HG02642 (cell line): ENCODE data around the gene DOCK4.

Source experiments
- ATAC-seq: cut with Tn5 transposase; IDR thresholded peaks from one replicate; pipeline ENCODE4 v1.9.1; 2021; ENCODE audit warnings: mild to moderate bottlenecking; ENCODE audit not compliant: unreplicated experiment, poor library complexity

Gene DOCK4

DNA sequence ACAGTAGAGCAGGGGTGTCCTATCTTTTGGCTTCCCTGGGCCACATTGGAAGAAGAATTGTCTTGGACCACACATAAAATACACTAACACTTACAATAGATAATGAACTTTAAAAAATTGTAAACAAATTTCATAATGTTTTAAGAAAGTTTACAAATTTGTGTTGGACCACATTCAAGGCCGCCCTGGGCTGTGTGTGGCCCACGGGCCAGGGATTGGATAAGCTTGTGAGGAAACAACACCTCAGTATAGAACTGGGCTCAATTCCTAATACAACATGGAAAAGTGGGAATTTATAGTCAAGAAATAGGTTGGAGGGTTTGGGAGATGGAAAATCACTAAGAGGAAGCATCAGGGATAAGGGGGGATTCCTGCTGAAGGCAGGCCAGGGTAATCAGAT lies 18.0 kb upstream of the DOCK4 start:
- ATAC-seq = no peak

DNA sequence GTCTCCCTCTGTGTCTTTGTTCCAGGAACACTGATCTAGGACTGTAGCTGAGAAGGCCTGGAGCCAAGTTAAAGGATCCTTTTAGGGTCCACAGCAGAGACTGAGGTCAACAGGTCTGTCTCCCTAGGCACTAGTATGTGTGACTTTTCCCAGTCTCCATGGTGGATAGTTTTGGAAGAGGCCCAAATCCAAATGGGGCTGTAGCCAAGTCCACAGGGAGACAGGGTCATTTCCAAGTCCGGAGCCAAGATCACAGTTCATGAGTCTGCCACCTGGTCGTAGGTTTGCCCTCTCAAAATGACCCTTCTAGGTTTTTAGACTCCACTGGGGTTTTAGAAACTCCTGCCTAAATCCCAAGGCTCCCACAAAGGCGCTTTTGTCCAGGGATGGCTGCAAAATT lies 17.1 kb upstream of the DOCK4 start:
- no peak for ATAC-seq

DNA sequence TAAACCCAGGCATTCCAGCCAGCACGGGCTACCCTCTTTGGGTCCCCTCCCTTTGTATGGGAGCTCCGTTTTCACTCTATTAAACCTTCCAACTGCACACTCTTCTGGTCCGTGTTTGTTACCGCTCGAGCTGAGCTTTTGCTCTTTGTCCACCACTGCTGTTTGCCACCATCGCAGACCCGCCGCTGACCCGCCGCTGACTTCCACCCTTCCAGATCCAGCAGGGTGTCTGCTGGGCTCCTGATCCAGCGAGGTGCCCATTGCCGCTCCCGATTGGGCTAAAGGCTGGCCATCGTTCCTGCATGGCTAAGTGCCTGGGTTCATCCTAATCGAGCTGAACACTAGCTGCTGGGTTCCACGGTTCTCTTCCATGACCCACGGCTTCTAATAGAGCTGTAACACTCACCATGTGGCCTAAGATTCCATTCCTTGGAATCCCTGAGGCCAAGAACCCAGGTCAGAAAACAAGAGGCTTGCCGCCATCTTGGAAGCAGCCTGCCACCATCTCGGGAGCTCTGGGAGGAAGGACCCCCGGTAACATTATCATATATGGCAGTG lies 14.8 kb upstream of the DOCK4 start:
- ATAC-seq = no peak

DNA sequence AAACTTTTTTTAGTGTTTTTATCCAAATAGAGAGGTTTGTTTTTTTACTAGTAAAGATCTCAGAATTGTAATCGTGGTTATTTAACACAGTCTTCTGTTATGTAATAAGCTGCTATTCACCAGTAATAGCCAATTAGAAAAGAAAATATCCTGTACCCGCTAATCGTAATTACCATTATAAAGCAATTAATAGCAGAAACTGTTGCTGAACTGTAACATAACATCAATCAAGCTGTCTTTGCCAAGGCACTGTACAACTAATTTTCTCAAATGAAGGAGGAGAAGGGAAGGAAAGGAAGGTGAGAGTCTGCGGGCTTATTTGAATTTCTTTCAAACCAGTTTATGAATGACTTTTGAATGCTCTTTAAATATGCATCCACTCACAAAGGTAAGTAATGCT lies 9.6 kb upstream of the DOCK4 start:
- no peak for ATAC-seq

DNA sequence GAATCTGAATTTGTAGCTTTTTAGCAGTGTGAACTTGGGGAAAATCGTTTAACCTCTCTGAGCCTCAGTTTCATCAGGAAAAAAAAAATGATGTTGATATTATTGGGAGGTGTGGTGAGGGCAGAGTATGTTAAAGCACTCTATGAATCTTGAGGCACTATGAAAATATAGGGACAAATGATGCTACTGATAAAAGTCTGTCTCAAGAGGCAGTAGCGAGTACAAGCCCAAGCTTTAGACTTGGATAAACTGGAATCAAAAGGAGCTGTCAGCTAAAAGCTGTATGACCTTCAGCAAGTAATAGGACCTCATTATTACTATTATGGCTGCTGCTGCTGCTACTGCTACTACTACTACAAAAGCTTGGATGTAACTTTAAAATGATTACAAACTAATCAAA lies 8.7 kb upstream of the DOCK4 start:
- no peak for ATAC-seq

DNA sequence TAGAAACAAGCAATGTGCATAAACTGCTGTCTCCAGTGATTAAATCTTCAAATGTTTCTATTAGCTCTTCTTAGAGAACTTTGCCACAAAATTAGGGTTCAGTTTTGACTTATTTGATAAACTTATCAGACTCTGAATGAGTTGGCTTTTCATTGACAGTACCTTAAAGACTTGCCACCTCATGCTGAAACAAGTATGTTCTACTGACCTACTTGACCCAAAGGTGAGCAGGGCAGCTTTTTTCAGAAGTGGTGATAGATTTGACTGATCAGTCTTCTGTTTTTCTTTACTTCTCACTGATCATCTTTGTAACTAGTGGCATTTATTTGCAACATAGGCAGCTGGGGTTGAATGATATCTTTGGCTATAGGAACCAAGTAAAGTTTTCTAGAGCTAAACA lies 8.1 kb upstream of the DOCK4 start:
- ATAC-seq = no peak

DNA sequence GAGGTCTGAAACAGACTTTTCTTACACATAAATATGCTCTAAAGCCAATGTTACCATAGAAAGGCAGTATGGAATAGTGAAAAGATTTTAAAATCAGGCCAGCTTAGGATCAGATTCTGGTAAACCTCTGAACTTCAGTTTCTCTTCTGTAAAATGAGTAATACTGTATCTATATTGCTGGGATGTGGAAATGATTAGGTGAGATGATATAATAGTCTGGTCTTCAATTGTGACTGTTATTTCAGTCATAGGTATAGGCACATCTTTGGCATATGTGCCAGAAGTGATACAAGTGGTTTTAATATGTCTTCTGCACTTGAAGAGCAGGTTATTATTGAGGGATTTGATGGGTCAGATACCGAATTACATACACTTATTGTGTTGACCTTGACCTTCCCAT lies 7.5 kb upstream of the DOCK4 start:
- ATAC-seq = no peak

DNA sequence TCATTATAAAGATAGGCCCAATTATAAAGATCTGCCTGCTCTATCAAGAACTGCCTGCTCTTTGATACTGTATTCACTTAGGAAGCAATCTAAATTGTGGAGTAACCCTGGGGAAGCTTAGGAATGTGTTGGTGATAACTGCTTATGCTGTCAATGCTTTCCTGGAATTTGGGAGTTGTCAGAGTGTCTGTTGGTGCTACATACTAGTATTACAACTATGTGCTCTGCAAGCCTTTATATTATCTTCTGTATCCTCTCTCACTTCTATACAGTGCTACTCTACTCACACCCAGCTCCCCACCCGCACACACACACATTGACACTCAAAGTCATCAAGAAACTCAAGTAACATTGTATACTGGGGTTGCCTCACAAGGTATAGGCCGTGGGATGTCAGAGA lies 6.4 kb upstream of the DOCK4 start:
- no peak for ATAC-seq

DNA sequence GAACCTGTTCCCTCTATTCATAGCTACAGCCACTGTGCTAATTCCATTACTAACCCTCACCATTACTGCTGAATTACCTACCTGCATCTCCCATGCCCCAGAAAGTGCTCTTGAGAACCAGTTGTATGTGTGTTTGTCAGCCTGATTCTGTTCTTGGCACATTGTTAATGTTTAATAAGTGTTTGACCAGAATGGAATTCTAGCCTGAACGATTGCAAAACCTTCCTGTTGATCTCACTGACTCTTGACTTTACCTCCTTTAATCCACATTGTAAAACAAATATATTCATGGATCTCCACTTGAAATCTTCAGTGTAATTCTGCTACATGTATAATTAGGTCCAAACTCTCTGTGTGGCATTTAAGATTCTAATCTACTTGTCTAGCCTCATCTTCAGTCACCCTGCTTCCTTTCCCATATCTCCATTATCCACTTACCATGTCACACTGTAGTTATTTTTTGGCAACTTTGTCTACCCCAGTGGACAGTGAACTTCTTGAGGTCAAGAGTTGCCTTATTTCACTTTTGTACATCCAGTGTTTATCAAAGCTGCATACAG lies 5.2 kb upstream of the DOCK4 start:
- no peak for ATAC-seq

DNA sequence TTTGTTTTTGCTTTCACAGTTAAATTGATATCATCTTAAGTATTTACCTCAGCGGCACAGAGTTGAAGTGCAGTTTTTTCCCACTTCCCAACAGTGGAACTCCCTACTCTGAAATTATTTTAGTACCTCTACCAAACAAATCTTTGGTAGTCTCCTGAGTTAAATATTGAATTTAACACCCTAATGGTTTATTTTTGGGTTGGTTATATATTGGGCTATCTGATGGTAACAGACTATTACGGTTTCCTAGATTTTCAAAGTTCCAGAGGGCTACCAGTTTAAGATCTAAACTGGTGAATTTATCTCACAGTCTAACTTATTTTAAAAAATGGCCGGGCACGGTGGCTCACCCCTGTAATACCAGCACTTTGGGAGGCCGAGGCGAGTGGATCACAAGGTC lies 1.6 kb upstream of the DOCK4 start:
- ATAC-seq = no peak

DNA sequence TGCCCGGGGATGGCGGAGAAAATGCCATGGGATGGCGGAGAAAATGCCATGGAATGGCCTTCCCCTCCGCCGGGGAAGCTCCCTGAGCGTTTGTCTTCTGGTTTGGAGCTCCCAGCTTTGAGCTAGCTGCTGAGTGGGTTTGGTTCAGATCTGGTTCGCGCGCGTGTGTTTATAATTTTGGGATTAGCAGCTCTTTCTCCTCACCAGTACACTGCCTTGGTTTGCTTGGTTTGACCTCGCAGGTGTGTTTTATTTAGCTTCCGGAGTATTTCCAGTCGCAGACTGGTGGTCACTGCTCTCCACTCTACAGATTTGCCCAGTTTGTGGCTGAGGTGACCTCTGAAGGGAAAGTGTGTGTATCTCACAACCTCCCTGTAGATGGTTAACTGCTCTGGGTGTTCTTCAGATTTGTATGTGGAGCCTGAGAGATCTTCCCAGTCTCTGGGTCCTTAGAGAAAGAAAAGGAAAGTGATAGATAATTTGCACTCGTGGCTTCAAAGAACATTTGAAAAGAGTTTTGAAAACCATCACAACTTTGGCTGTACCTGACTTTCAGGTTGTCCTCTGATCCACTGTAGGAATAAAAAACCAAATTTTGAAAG lies 893 bp upstream of the DOCK4 start:
- no peak for ATAC-seq

DNA sequence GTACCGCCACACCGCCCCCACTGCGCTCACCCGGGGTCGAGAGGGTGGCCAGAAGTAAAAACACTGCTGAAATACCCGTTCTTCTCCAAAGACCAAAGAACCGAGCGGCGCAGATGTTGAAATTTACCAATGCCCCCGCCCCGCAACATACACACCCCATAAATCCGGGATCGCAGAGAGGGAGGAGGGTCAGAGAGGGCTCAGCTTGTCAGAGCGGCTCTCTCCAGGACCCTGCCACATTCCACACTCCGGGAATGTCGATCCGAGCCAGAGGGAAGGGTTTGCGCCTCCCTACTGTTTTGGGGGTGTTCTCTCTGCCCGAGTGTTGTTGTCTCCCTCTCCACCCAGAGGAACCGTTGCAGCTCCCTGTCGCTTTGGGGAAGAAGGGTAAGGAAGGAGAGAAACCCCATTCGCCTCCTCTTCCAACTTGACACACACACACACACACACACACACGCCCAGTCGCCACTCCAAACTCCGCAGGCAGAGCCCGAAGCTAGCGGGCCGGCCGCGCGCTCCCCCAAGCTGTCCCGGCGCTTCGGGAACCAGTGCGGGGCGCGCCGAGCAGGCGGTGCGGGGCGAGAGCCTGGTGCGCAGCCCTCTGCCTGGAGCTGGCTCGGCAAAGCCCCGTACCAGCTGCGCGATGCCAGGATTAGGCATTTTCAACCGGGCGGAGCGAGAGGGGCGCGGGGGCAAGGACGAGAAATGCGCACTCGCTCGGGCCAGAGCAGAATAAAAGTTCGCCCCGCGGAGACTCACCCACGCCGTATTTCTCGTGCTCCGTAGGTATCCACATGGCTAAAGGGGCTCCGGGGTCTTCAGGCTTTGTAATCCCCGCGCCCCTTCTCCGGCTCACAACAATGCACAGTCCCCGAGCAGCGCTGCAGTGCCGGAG lies 609 bp downstream of the DOCK4 start:
- peak; percentile 14 for ATAC-seq

DNA sequence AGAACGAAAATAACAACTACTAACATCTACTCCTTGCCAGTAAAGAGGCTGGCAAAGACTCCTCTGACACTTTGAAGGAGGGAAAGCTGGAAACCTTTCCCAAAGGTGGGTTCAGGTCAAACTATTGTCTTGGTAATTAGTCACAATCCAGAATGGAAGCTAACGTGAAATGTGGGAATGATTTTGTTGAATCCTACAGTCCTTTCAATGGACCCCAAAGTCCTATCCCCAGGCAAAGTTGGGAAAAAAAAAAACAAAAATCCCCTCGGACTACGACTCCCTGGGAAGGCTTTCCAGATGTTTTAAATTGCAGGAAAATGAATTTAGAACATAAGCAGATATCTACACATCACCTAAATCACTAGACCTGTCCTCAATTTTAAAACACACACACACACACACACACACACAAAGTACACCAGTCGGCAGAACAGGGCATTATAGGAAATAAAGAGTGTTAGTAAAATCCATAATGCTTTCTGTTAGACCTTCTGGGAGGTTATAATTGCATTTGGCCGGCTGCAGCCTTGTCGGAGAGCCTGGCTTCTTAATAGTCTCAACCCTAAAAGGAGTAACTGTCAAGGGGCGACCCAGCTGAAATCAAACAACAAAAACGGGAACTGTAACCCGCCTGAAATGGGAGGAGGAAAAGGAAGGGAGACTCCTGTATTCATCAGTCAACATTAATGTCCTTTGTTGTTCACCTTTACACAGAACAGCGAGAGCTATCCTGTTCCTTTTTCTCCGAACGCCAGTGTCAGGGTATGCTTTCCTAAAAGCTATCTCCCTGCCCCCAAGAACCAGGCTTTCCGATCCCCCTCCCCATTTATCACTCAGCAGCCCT lies 1.5 kb downstream of the DOCK4 start:
- ATAC-seq = no peak

DNA sequence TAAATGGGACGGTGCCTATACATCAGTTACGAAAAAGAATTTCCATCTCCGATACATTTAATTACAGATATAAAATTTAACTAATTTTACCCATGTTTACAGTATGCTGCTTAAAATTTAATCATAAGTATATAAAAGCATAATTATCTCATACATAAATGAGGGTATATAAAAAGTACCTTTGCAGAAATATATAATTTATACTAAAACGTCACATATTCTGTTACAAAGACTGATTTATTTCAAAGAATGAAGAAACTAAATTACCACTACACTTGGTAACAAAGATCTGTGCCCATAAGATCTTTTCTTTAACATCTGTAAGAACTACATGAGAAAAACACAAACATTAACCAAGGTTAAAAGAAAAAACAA lies 2.8 kb downstream of the DOCK4 start:
- no peak for ATAC-seq

DNA sequence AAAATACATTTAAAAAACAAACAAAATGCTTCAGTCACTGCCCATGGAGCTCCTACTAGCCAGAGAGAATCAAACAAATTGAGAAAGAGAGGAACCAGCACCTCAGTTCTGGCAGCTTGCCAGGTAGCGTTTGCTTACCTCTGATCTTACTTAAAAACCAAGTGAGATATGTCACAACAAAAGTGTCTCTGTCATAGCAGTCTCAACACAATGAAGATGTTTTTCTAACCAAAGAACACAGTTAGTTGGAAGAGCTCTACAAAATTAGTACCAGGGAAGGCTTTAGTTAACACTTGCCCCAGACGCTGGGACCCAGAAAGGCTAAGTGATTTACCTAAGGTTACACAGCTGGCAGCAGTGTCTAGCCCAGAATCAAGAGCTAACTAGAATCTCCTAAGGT lies 3.4 kb downstream of the DOCK4 start:
- no peak for ATAC-seq

DNA sequence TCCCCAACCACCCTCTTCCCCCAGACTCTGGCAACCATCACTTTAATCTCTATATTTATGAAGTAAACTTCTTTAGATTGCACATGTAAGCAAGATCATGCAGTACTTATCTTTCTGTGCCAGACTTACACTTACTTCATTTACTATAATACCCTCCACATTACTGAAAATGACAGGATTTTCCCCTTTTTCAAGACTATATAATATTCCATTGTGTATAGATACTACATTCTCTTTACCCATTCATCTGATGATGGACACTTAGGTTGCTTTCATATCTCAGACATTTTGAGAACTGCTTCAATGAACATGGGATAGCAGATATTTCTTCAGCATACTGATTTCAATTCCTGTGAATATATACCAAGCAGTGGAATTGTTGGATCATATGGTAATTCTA lies 4.4 kb downstream of the DOCK4 start:
- no peak for ATAC-seq

DNA sequence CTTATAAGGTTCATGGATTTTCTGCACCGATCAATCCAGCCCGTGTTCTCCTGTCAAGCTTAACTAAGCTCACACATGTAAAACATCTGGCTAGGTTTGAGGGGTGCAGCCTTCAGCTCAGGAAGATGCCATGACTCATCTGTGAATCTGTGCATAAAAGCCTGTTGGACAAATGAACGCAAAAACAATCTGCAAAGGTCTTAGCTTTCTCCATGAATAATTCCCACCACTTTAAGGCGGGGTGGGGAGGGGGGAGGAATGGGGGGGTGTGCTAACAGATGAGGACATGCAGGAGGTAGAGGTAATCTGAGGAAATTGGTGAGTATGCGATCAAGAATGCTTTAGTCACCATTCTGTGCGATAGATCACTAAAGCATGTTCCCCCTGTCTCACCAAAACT lies 4.8 kb downstream of the DOCK4 start:
- ATAC-seq = no peak

DNA sequence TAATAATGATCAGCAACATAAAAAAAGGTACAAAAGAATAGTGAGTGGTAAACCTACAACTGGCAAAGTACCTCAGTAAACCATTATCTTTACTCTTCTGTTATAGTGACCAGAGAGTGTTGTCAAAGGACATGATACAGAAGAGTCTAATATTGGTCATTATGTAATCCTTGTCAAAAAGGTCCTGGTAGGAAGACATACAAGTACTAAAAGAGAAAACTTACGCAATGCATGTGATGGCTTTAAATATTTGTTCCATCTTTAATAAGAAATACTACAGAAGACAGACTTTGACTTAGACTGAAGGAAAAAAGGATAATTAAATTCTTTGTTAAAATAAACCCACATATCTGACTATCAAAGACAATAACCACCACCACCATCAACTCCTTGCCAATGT lies 6.5 kb downstream of the DOCK4 start:
- no peak for ATAC-seq

DNA sequence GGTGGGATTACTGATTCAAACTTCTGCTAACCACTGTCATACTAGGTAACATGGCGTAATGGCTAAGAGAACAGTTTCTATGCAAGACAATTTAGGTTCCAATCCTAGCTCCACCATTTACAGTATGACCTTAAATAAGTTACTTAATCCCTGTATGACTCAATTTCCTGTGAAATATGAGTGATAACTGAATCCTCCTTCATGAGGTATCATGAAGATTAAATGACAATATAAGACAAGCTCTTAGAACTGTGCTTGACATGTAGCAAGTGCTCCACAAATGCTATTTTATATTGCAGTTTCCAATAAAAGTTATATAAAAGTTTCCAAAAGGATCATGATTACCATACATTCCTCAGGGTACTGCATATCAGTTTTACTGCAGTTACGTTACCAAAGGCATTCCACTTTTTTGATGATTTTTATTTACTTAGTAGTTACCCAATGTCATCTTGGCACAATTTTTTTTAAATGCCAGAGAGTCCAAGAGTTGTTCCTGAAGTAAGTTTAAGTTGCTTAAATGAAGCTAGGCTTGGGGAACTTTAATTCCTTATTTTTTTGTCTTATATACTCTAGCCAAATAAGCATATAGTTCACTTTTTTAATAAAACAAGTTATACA lies 7.1 kb downstream of the DOCK4 start:
- ATAC-seq = no peak

DNA sequence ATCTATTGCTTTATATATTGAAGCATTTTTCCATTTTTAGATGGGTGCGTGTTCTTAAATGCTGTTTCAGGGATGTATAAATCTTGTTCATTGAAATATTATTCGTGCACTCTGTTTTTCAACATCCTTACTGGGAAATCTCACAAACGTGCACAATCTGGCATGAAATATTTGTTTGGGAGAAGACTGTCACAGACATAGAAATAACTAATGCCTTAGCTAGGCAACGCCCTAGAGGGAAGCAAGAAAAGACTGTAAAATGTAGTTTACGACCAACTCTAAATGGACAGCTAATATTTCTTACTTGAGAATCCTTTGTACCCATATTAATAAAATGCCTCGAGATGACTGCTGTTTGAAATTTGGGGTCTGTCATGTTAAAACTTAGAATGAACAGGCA lies 8.9 kb downstream of the DOCK4 start:
- no peak for ATAC-seq
